ENCODE measurements around the gene C2CD2L.
"Not testable (repeated sequence)": the region's sequence is repeated elsewhere in the genome, so short reads cannot be mapped to it uniquely, and the experiment has no call there.

The C2CD2L gene

DNA sequence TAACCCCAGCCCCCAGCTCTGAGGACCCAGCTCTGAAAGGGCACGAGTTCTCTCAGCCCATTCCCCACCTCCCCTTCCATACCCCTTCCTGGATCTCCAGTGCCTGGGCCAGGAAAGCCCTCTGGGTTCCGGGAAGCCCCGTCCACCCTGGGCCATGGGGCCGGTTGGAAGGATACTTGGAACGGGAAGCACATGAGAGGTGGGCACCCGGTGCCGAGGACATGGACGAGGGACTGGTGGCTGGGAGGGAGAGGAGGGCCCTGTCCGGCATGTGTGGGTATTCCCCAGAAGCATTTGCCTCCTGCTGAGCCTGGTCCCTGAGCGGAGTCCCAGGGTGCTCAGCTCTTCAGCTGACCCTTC lies 9.1 kb downstream of the C2CD2L start:
- no peak for DNase-seq

DNA sequence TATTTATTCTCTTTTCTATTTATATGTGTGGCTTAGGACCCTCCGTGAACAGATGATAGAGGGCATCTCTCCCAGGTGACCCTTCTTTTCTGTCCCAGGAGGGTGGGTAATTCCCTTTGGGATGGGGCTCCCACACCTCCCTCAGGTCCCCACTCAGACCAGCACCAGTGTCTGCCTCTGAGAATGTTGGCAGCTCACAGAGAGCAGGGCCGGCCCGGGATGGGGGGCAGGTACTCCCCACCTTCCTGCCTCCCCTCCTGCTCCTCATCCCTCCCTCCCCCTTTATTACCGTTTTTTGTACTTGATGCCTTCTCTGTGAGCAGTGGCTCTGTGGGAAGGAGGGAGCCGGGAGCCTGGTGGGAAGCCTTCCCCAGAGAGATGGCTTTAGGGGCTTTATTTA lies 9.5 kb downstream of the C2CD2L start:
- no peak for DNase-seq

- no peak for DNase-seq
Observed at GRCh38 chr11:119117004-119117706, 10.0 kb downstream of the C2CD2L start.

GRCh38 chr11:119118227-119118626 lies 11.1 kb downstream of the C2CD2L start:
- no peak for DNase-seq

- no peak for DNase-seq
Observed at GRCh38 chr11:119118946-119119345, 11.8 kb downstream of the C2CD2L start.

DNA sequence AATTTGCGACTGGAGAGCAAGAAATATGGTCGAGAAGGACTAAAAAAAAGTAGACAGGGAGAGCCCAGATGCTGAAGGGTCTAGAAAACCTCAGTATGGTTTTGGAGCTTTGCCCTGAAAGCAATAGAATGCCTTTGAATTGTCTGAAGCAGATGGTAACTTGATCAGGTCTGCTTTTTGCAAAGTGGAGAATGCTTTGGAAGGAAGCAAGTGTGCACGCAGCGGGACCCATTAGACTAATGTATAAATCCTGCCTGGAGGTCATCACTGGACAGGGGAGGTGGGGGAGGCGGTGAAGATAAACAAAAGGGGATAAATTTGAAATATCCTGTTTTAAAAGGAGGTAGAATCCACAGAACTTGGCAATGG lies 13.5 kb downstream of the C2CD2L start:
- peak; percentile 50 for DNase-seq

- peak; percentile 100 for DNase-seq
Observed at GRCh38 chr11:119121008-119121810, 14.1 kb downstream of the C2CD2L start, which contains the start of gene HINFP. TSS of gene HINFP (plus strand) at chr11:119121580. CDS start at chr11:119126945, 5,365 bp downstream.

GRCh38 chr11:119121811-119122124 lies 14.6 kb downstream of the C2CD2L start:
- no peak for DNase-seq

DNA sequence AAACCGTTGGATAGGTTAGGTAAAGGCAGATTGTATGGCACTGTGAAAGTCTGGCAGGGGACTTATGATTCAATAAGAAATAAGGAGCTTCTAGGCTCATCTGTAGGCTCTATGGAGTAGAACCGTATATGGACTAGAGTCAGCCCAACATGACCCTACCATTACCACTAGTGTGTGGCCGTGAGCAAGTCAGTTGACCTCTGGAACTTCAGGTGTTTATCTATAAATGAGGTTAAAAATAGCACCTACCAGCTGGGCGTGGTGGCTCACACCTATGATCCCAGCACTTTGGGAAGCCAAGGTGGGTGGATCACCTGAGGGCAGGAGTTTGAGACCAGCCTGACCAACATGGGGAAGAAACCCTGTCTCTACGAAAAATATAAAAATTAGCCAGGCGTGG lies 18.7 kb downstream of the C2CD2L start:
- no peak for DNase-seq

- DNase-seq, result no peak
Observed at GRCh38 chr11:119126675-119127268, 19.6 kb downstream of the C2CD2L start.

GRCh38 chr11:119130662-119131061 lies 23.5 kb downstream of the C2CD2L start:
- DNase-seq, result no peak

- DNase-seq, result no peak
Observed at GRCh38 chr11:119134389-119134978, 27.3 kb downstream of the C2CD2L start.

GRCh38 chr11:119139276-119139675 lies 32.1 kb downstream of the C2CD2L start:
- not testable (repeated sequence) for DNase-seq

DNA sequence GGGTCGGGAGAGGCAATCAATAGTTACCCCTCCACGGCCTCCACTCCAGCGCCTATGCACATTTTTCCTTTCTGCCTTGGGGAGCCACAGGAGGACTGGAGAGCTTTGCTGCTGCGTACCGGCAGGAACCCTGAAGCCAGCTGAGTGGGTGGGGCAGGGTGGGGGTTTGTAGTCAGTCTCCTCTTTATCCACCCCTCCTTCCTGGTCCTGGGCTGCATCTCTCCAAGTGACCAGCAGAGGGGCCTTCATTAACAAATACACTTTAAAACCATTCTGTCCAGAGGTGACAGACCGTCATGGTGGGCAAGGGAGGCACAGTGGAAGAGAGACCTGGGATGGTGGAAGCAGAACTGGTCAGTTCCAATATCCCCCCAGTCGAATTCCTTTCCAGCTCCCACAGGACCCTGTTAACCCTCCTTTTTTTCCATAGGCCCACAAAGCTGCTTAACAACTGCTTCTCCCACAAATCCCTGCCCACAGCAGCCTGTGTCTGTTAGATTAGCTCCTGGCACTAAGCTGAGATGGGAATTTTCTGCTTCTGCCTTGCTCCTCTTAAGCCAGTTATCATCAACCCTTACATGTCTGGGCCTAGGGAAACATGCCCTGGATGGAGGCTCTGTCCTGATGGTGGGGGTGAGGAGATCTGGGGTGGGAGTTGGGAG lies 37.8 kb downstream of the C2CD2L start:
- DNase-seq, result peak; percentile 73

GRCh38 chr11:119145551-119145950 lies 38.4 kb downstream of the C2CD2L start:
- DNase-seq, result no peak

GRCh38 chr11:119147604-119148333 lies 40.6 kb downstream of the C2CD2L start:
- no peak for DNase-seq

DNA sequence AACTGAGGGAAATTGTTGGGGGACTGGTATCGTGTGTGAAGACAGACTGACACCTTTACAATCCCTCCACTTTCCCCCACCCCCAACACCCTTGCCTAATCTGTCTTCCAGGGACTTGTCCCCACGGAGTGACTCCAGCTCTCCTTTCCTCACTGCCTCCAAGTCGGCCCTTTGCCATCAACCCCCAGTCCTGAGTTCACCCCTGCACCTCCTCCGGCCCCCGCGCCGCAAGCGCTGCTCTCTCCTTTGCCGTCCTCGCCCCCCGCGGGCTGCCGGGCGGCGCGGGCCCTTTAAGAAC lies 41.5 kb downstream of the C2CD2L start:
- no peak for DNase-seq

GRCh38 chr11:119149018-119149785 lies 42.1 kb downstream of the C2CD2L start, which contains the start of gene ABCG4:
TSS of gene ABCG4 (plus strand) at chr11:119149052. CDS start at chr11:119149966, 914 bp downstream.
- no peak for DNase-seq

DNA sequence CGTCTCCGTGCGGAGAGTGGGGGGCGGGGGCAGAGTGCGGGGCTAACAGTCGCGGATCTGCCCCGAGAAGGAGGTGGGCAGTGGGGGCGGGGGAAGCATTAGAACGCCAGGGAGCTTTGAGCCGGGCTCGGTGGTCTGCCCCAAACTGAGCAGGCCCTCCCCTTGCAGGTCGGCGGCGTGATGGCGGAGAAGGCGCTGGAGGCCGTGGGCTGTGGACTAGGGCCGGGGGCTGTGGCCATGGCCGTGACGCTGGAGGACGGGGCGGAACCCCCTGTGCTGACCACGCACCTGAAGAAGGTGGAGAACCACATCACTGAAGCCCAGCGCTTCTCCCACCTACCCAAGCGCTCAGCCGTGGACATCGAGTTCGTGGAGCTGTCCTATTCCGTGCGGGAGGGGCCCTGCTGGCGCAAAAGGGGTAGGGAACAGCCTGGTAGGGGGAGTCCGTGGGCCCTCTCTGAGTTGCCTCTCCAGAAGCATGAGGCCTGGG lies 42.7 kb downstream of the C2CD2L start:
- DNase-seq, result no peak

DNA sequence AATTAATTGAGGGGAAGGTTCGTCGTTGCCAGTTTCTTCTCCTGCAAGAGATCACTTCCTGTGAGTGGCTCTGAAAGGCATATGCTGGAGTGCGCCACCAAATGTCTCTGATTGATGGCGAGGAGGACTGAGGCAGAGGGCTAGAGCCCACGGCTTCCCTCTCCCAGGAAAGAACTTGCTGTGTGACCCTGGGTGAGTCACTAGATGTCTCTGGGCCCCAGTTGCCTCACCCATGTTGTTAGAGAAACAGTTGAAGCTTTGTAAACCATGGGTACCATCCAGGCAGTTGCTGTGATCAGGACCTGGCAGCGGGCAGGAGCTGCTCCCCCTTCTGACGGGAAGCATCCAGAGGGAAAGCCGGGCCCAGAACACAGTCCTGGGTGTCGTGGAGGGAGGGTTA lies 44.9 kb downstream of the C2CD2L start:
- DNase-seq, result no peak

- DNase-seq, result no peak
Observed at GRCh38 chr11:119152604-119153003, 45.5 kb downstream of the C2CD2L start.

All from right hindlimb (tissue), 1 donor.